HG03378 (cell line): ENCODE data around the gene AK6.
"Not testable (repeated sequence)": the region's sequence is repeated elsewhere in the genome, so short reads cannot be mapped to it uniquely, and the experiment has no call there.

Experiments used
- ATAC-seq: cut with Tn5 transposase; IDR thresholded peaks from one replicate; pipeline ENCODE4 v1.9.1; 2021; ENCODE audit warnings: mild to moderate bottlenecking, moderate library complexity; ENCODE audit not compliant: unreplicated experiment

AK6 gene

GRCh38 chr5:69369340-69370121 is at the start of gene AK6, which contains the start of the genes RAD17 and TAF9:
AK6 (minus strand) TSS chr5:69369520; CDS start chr5:69369490, 30 bp downstream.
RAD17 (plus strand) TSS chr5:69369818; CDS start chr5:69372209, 2,391 bp downstream.
TAF9 (minus strand) TSS chr5:69369520; CDS start chr5:69365737, 3,783 bp downstream.
- ATAC-seq, result peak; percentile 88

GRCh38 chr5:69418554-69418953 is 49.2 kb upstream of the AK6 start:
- no peak for ATAC-seq

GRCh38 chr5:69416699-69417098 is 47.4 kb upstream of the AK6 start:
- ATAC-seq, result no peak

GRCh38 chr5:69416180-69416579 is 46.9 kb upstream of the AK6 start:
- ATAC-seq, result no peak

GRCh38 chr5:69415584-69415958 is 46.3 kb upstream of the AK6 start:
- no peak for ATAC-seq

GRCh38 chr5:69414885-69415583 is 45.7 kb upstream of the AK6 start, which contains the start of gene MARVELD2:
MARVELD2 (plus strand) TSS chr5:69415116; CDS start chr5:69419386, 4,270 bp downstream.
- no peak for ATAC-seq

- no peak for ATAC-seq
These were observed 35.5 kb upstream of the AK6 start for GRCh38 chr5:69404659-69405330.

GRCh38 chr5:69378376-69378775 is 9.1 kb upstream of the AK6 start:
- no peak for ATAC-seq

GRCh38 chr5:69374911-69375446 is 5.7 kb upstream of the AK6 start:
- peak; percentile 76 for ATAC-seq

- ATAC-seq, result no peak
These were observed 3.1 kb upstream of the AK6 start for GRCh38 chr5:69372394-69372793.

- ATAC-seq, result not testable (repeated sequence)
These were observed 1.0 kb upstream of the AK6 start for GRCh38 chr5:69370335-69370734.

- no peak for ATAC-seq
These were observed 621 bp downstream of the AK6 start for GRCh38 chr5:69368458-69369339.

- ATAC-seq, result no peak
These were observed 1.5 kb downstream of the AK6 start for GRCh38 chr5:69367697-69368279.

- no peak for ATAC-seq
These were observed 4.5 kb downstream of the AK6 start for GRCh38 chr5:69364850-69365249.

- no peak for ATAC-seq
These were observed 4.9 kb downstream of the AK6 start for GRCh38 chr5:69364414-69364813.

- ATAC-seq, result no peak
These were observed 8.9 kb downstream of the AK6 start for GRCh38 chr5:69360442-69360841.

- no peak for ATAC-seq
These were observed 9.6 kb downstream of the AK6 start for GRCh38 chr5:69359699-69360098.

GRCh38 chr5:69350664-69351063 is 18.7 kb downstream of the AK6 start:
- ATAC-seq, result no peak

GRCh38 chr5:69343083-69343482 is 26.2 kb downstream of the AK6 start:
- ATAC-seq, result no peak
